Stimulated activated CD4-positive, alpha-beta T cell treated with anti-CD3 and anti-CD28 coated beads, TNF-alpha, amount 100 ng/mL, for 24 hours (primary cell): Measurements from ENCODE around the gene TOR3A.
A peak's percentile ranks its signal among the peaks of the same experiment; 100 is the strongest.
"Not testable (repeated sequence)": the region's sequence is repeated elsewhere in the genome, so short reads cannot be mapped to it uniquely, and the experiment has no call there.

ENCODE experiments used
- DNase-seq, 3 experiments: peaks; one replicate each; pipeline ENCODE4 v3.0.0-alpha.2; 2020; ENCODE audit warnings: low read depth in 3 of 3

TOR3A gene

GRCh38 chr1:179107706-179108629 lies 26.1 kb downstream of the TOR3A start:
- no peak for DNase-seq

- no peak for DNase-seq
These were observed 26.8 kb downstream of the TOR3A start for GRCh38 chr1:179108644-179109043.

- no peak for DNase-seq
These were observed 33.3 kb downstream of the TOR3A start for GRCh38 chr1:179115181-179115580.

GRCh38 chr1:179119513-179119912 lies 37.6 kb downstream of the TOR3A start:
- DNase-seq, result no peak

- DNase-seq, result no peak
These were observed 38.9 kb downstream of the TOR3A start for GRCh38 chr1:179120736-179121135.

- DNase-seq, result peak in 1 of 3 experiments; percentile 36
These were observed 39.5 kb downstream of the TOR3A start for GRCh38 chr1:179121159-179121938.

GRCh38 chr1:179124873-179125272 lies 43.0 kb downstream of the TOR3A start:
- no peak for DNase-seq

GRCh38 chr1:179126338-179127060 lies 44.6 kb downstream of the TOR3A start:
- DNase-seq, result no peak

GRCh38 chr1:179127163-179127895 lies 45.5 kb downstream of the TOR3A start:
- no peak for DNase-seq

- DNase-seq, result no peak
These were observed 46.6 kb downstream of the TOR3A start for GRCh38 chr1:179128520-179128919.

GRCh38 chr1:179129702-179130473 lies 48.0 kb downstream of the TOR3A start:
- no peak for DNase-seq

- not testable (repeated sequence) for DNase-seq
These were observed 53.3 kb downstream of the TOR3A start for GRCh38 chr1:179135168-179135567.

GRCh38 chr1:179135707-179136106 lies 53.8 kb downstream of the TOR3A start:
- not testable (repeated sequence) for DNase-seq

GRCh38 chr1:179137617-179138255 lies 55.9 kb downstream of the TOR3A start:
- DNase-seq, result no peak

- DNase-seq, result not testable (repeated sequence)
These were observed 56.9 kb downstream of the TOR3A start for GRCh38 chr1:179138755-179139154.

- DNase-seq, result peak in 1 of 3 experiments; percentile 19
These were observed 59.9 kb downstream of the TOR3A start for GRCh38 chr1:179141592-179142251.

GRCh38 chr1:179142889-179143299 lies 61.0 kb downstream of the TOR3A start:
- DNase-seq, result no peak

GRCh38 chr1:179143322-179143721 lies 61.5 kb downstream of the TOR3A start:
- DNase-seq, result no peak

GRCh38 chr1:179144626-179145025 lies 62.8 kb downstream of the TOR3A start:
- no peak for DNase-seq
